ENCODE results near the gene HS3ST5. TPM values are rescaled to one million over a fixed set of nuclear protein-coding genes. Genes with fewer than 3 reads are reported as not detected.

Gene HS3ST5
- total RNA-seq, 1 experiment from 2014 or later, result 8.7 TPM

GRCh38 chr6:114108119-114109002 lies 234.5 kb downstream of the HS3ST5 start:
- CTCF ChIA-PET, result interaction anchor here (0.6 to 2.3 kb wide), 51 partner anchors 10 to 849 kb away, joined by 3 to 47 read pairs (median 4); partner anchors contain the start of genes HDAC2 and HS3ST5
- no peaks in the 10 kb centered on the region for H3K36me3 Mint-ChIP-seq
- H3K27me3 Mint-ChIP-seq (ENCODE audit: low read depth), result no peaks in the 10 kb centered on the region
- ATAC-seq, result peak; percentile 96
- no peak overlapping the region for H3K27ac Mint-ChIP-seq
- POLR2A ChIA-PET, result interaction anchor here (1.2 kb wide), 1 partner anchor 16 kb away, joined by 3 read pairs; no protein-coding TSS in a partner anchor
- peak; percentile 89 for DNase-seq (ENCODE audit: low spot score)
- TF ChIP-seq FOXJ3 (CRISPR knock-in tag; IDR thresholded peaks at IDR 0.05; ENCODE audit: borderline replicate concordance), result no peak
- TF ChIP-seq SP1 (CRISPR knock-in tag; conservative IDR thresholded peaks at IDR 0.05), result 0 out of 2 replicates have a peak, but pooled peaks have one; percentile 41
- no peak for TF ChIP-seq ZNF671 (CRISPR knock-in tag; IDR thresholded peaks at IDR 0.05)
- no peak for TF ChIP-seq ELF4 (CRISPR knock-in tag; IDR thresholded peaks at IDR 0.05; ENCODE audit: low read depth)
- no peak for TF ChIP-seq NR3C1 (CRISPR knock-in tag; conservative IDR thresholded peaks at IDR 0.05; ENCODE audit: low read depth)
- no peak for TF ChIP-seq ZSCAN18 (CRISPR knock-in tag; IDR thresholded peaks at IDR 0.05)
- no peak for TF ChIP-seq TCF7 (CRISPR knock-in tag; IDR thresholded peaks at IDR 0.05; ENCODE audit: low read depth)
- peak; percentile 76 for TF ChIP-seq CTCF (IDR thresholded peaks at IDR 0.05)
- no peak overlapping the region for H3K4me3 Mint-ChIP-seq
- H3K9me3 Mint-ChIP-seq, result no peaks in the 10 kb centered on the region
- H3K4me1 Mint-ChIP-seq, result peaks cover 4% of the 10 kb centered on the region; the same call in 1 of the 2 replicates

- ChIA-PET POLR2A (no interaction called here), CTCF (no interaction called here)
- Mint-ChIP-seq H3K27me3 (ENCODE audit: low read depth) (no peaks in the 10 kb centered on the region), H3K4me1 (peaks cover 4% of the 10 kb centered on the region; the same call in 1 of the 2 replicates), H3K9me3 (no peaks in the 10 kb centered on the region), H3K27ac (no peak overlapping the region), H3K36me3 (no peaks in the 10 kb centered on the region), H3K4me3 (no peak overlapping the region)
- DNase-seq (ENCODE audit: low spot score) (no peak), ATAC-seq (no peak)
- no peak for TF ChIP-seq ZBTB43 (CRISPR knock-in tag; IDR thresholded peaks at IDR 0.05)
Observed at GRCh38 chr6:114106020-114106419, 236.8 kb downstream of the HS3ST5 start.

- 0 out of 2 replicates have a peak, but pooled peaks cover 4% of the 10 kb centered on the region for H3K4me1 Mint-ChIP-seq
- ATAC-seq, result no peak
- TF ChIP-seq ZNF671 (CRISPR knock-in tag; IDR thresholded peaks at IDR 0.05) (no peak), ZBTB21 (CRISPR knock-in tag; IDR thresholded peaks at IDR 0.05; ENCODE audit: borderline replicate concordance) (no peak), NR3C1 (CRISPR knock-in tag; conservative IDR thresholded peaks at IDR 0.05; ENCODE audit: low read depth) (no peak), MAX (CRISPR knock-in tag; IDR thresholded peaks at IDR 0.05) (no peak), ATF6 (CRISPR knock-in tag; IDR thresholded peaks at IDR 0.05) (no peak), E2F1 (CRISPR knock-in tag; IDR thresholded peaks at IDR 0.05) (no peak), JAZF1 (CRISPR knock-in tag; IDR thresholded peaks at IDR 0.05) (no peak), CREB1 (CRISPR knock-in tag; IDR thresholded peaks at IDR 0.05) (no peak)
- ChIA-PET POLR2A (no interaction called here), CTCF (no interaction called here)
- H3K4me3 Mint-ChIP-seq, result no peak overlapping the region
- H3K36me3 Mint-ChIP-seq, result no peaks in the 10 kb centered on the region
- DNase-seq (ENCODE audit: low spot score), result no peak
- H3K9me3 Mint-ChIP-seq, result no peaks in the 10 kb centered on the region
- no peak overlapping the region for H3K27ac Mint-ChIP-seq
- H3K27me3 Mint-ChIP-seq (ENCODE audit: low read depth), result no peaks in the 10 kb centered on the region
Observed at GRCh38 chr6:114101255-114101654, 241.6 kb downstream of the HS3ST5 start.

All from WTC11 (cell line).